Stromal cell of bone marrow (primary cell): ENCODE measurements around the gene SCRT2.

Source experiments
- DNase-seq: peaks from one replicate; pipeline ENCODE4 v3.0.0-alpha.2; 2012; ENCODE audit warnings: low read depth

The SCRT2 gene

DNA sequence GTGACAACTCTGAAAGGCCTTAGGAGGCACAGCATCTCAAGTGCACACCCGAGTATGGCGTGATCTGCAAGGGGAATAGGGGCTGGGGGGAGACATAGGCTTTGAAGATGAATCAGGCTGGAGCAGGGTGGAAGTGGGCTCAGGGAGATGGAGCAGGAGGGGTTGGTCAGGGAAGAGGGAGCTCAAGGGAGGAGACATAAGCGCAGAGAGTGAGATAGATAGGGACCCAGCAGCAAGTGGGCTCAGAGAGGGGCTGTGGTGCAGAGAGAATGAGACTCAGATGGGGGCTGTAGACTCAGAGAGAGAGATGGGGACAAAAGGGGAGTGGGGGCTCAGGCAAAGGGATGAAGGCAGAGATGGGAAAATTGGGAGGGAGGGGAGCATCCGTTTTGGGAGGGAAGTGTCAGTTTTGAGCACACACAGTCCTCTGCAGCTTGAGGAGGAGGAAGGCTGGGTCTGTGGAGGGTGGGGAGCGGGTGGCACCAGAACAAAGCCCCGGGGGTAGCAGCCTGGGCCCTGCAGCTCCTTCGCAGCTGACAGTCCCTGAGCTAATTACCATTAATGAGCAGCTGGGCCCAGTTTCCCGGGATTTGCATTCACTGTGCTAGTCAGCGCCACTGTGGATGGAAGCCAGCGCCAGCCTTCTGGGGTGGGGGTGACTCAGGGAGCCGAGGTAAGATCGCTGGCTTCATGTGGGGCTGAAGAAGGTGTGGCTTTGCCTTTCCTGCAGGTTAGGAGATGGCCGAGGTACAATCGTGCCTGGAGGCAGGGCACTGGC, 41.3 kb downstream of the SCRT2 start:
- no peak for DNase-seq

DNA sequence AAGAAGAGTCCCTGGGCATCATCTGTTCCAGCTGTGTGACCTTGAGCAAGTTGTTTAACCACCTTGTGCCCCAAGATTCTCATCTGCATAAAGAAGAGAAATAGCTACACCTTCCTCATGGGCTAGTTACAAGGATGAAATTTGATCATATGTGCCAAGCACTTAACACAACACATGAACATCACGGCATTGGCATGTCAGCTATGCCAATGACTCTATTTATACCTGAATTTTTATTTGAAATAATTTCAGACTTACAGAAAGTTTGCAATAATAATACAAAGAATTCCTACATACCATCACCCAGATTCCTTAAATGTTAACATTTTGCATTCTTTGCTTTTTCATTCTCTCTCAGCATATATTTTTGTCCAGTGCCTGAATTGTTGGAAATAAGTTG, 44.5 kb downstream of the SCRT2 start:
- no peak for DNase-seq

DNA sequence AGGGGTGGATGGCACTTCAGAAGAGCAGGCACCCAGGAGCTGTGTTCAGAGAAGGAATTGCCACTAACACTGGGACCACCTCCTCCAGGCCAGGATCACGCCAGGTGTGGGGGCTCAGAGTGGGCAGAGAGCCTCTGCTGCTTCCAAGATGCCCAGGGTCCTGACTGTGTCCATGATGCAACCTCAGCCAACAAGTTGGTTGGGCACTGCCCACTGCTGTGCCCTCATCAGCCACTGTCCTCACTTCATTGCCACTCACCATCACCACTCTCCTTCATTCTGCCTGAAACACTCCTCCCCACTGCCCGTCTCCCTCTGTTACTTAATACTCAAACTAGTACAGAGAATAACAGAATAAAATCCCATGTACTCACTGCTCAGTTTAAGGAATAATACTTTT, 49.0 kb downstream of the SCRT2 start:
- no peak for DNase-seq

DNA sequence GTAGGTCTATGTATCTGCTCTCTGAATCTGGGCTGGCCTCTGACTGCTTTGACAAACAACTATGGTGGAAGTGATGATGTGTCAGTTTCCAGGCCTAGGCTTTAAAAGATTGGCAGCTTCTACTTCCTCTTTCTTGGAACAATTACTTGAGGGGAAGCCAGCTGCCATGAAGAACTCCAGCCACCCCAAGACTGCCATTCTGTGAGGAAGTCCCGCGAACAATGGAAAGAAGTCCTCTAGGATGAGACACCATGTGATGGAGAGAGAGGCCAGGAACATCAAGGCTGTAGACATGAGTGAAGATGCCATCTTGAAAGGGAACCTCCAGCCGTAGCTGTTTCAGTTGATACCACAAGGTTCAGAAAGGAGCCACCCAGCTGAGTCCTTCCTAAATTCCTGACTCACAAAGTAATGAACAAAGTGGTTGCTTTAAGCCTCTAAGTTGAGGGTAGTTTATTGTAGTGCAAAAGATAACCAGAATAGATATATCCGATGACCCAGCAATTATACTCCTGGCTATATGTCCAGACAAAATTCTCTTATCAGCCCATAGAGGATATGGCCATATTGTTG, 50.2 kb downstream of the SCRT2 start:
- no peak for DNase-seq

DNA sequence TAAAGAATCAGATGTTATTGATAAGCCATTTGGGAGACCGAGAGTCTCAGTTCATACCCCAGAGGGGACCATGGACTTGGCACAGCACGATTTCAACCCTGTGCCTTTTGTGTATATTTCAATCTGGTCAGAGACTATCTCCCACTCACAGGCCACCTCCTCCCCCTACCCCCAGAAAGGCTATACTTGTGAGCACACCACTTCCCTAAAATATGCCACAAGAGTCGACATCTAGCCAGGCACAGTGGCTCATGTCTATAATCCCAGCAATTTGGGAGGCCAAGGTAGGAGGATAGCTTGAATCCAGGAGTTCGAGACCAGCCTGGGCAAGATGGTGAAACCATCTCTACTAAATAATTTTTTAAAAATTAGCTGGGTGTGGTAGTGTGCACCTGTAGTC, 51.9 kb downstream of the SCRT2 start:
- no peak for DNase-seq

DNA sequence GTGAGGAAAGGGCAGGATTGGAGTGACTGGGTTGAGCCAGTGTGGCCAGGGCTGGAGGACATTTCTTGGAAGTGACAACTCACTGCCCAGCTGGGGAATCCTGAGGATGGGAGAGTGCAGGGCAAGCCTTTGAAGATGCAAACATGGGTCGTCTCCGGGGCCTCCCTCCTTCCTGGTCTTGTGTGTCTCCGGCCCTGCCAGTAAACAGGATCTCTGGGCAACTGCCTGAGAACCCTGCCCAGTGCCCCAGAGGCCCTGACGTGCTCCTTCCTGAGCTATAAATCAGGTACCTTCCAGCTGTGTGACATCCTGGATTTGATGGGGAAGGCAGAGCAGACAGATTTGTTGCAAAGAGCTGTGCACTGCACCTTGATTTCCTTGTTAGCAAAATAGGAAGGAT, 52.6 kb downstream of the SCRT2 start:
- no peak for DNase-seq

DNA sequence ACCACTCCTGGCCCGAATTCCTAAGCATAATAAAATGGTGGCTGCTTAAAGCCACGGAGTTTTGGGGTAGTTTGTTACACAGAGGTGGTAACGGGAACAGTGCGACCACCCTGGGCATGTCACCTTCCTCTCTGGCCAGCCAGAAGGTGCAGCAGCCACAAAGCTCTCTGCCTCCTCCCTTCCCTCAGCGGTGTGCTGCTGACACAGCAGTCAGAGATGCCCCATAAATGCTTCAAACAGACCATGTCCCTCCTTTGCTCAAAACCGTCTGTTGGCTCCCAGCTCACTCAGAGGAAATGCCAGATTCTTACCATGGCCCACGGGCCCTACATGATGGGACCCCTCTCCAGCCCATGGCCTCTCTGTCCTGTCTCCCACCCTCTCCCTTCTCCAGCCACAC, 53.4 kb downstream of the SCRT2 start:
- no peak for DNase-seq

DNA sequence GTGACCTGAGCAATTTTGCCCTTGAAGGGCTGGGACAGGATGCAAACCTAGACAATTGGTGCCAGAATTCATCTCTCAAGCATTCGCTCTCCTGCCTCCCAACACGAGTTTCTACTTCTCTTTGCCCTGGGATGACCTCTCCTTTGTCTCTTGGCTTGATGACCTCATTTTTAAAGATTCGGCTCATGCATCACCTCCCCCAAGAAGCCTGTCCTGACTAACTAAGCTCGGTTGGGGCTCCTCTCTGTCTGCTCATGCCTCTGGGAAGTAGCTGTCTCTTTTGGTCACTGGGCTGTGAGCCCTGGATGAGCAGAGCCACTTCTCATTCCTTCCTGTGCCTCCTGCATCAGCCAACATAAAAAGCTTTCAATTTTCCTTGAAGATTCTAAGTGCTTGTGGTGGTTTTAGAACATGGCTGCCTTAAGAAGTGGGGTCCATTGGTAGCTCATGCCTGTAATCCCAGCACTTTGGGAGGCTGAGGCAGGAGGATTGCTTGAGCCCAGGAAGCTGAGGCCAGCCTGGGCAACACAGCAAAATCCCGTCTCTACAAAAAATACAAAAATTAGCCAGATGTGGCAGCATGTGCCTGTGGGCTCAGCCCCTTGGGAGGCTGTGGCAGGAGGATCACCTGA, 54.4 kb downstream of the SCRT2 start:
- peak; percentile 3 for DNase-seq

DNA sequence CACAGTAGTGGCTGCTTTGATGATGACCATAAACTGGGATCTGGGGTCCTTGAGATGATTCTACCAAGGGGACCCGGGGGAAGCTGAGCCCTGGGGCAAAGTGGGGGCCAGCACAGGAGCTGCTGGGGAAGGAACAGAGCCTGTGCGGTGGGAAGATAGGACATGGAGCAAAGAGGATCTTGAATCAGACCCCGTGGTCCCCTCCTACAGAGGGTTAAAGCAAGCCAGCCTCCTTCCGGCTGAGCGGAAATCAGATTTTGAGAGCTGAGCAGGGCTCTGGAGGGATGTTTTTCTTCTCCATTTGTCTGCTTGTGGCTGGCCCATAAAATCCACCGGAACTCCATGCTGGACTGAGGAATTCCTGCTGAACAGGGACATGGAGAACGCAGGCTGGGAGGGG, 55.4 kb downstream of the SCRT2 start:
- no peak for DNase-seq

DNA sequence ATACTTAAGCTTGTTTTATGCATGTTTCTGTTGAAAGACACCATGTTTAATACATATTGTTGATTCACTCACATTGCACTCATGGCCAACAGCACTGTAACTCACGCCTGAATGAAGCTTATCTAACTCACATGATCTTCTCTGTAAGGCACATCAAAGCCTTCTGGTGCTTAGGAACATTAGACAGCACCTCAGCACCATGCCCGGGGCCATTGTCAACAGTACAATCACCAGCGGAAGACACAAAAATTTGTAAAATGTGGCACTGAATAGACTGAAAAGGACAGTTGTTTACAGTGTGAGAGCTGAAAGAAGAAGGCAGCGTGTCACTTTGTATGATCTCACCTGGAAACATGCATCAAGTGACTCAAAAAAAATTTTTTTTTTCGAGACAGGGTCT, 56.6 kb downstream of the SCRT2 start:
- no peak for DNase-seq

DNA sequence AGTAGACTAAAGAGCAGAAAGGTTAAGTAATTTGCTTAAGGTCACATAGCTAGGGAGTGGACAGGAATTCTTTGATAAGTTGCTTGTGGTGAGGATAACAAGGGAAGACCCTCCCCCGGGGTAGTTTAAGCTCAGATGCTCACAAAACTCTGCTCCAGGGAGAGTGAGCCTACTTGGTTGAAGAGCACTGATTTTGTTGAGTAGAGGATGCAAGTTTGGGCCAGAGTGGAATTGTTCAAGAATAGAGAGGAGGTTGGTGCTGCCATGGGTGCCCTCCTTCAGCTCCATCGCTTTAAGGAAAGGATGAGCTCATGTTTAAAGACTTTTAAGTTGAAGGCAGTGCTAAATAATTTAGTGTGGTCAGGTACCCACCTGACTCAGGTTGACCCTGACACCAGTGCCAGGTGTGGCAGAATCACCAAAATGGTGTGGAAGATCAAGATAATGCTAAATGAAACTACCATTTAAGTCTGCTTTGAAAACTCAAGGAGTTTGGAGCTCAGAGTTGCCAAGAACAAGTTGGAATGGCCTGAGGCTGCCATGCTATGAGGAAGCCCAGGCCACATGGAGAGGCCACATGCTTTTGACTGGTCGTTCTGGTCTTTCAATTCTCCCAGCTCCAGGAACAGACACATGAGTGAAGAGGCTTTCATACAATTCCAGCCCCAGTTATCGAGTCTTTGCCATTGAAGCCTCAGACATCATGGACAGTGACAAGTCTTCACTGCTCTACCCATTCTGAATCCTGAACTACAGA, 57.5 kb downstream of the SCRT2 start:
- DNase-seq: no peak

DNA sequence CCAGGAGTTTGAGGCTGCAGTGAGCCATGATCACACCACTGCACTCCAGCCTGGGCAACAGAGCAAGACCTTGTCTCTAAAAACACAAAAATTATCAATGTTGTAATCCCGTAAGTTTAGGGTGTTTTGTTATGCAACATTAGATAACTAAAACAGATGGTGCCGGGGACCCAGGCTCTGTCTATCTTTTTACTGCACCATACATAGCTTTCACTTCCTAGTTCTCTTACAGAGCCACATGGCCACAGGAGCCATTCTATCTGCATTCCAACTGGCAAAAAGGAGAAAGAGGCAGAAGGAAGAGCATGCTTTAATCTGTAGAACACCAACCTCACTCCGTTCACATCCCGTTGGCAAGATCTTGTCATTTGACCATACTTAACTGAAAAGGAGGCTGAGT, 60.1 kb downstream of the SCRT2 start:
- DNase-seq: no peak

DNA sequence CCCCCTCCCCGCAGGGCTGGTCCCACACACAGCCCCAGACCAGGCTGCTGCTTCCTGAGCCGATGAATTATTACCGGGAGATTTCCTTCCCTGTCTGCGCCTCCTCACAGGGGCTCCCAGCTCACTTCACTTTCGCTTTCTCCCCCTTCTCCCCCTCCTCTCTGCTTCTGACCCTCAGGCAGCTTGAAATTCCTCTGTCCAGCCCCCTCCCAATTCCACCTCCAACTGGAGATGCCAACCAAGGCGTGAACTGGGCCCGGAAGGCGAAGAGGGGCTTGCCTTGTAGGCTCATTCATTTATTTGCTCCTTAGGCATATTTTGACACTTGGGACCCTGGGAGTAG, 63.8 kb downstream of the SCRT2 start:
- no peak for DNase-seq
